ENCODE measurements around the gene CABYR. TPM values are rescaled to one million over a fixed set of nuclear protein-coding genes. Genes with fewer than 3 reads are reported as not detected.
A peak's percentile ranks its signal among the peaks of the same experiment; 100 is the strongest.

The CABYR gene, protein sequence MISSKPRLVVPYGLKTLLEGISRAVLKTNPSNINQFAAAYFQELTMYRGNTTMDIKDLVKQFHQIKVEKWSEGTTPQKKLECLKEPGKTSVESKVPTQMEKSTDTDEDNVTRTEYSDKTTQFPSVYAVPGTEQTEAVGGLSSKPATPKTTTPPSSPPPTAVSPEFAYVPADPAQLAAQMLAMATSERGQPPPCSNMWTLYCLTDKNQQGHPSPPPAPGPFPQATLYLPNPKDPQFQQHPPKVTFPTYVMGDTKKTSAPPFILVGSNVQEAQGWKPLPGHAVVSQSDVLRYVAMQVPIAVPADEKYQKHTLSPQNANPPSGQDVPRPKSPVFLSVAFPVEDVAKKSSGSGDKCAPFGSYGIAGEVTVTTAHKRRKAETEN
- total RNA-seq (2014; rRNA removed; shearing (Covaris generic)) = 9.4 and 12.0 TPM in 2 replicates

DNA sequence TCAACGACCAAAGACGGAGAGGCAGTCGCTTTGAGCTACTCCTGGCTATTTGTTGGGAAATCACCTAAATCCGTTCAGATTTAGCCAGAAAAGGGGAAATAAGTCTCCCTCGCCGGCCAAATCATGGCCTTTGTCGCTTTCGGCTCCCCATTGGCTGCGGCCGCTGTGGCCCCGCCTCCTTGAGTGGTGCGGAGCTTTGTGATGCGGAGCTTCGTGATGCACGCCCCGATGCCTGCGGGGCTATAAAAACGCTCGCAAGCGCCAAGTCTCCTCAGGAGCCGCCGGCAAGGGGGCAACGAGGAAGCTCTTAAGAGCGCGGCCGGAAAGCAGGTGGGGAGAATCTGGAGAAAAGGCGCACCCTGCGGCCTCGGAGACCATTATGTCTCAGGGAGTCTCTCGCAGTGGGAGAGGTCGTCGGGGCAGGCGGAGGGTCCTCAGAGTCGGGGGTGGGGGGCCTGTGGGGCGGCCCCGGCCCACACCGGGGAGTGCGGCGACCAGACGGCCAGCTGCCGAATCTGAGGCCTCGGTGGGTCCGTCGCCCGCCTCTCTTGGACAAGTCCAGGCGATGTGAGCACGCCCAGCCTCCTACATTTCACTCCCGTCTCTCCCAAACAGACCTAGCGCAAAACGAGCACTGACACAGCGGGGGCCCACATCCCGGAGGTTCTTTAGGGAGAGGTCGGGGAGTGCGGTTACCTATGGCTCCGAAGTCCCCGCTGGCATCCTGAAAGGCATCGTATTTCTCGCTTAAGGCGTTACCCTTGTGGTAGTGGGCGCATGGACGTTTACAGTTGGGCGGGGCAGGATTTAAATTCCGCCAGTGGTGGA is at the start of gene CABYR:
CABYR (plus strand) TSS at position 274 of the 828 bp plus-strand sequence. CDS start 4,053 bp downstream, outside the sequence.
- peak; percentile 90 for DNase-seq (ENCODE audit: low read depth)

DNA sequence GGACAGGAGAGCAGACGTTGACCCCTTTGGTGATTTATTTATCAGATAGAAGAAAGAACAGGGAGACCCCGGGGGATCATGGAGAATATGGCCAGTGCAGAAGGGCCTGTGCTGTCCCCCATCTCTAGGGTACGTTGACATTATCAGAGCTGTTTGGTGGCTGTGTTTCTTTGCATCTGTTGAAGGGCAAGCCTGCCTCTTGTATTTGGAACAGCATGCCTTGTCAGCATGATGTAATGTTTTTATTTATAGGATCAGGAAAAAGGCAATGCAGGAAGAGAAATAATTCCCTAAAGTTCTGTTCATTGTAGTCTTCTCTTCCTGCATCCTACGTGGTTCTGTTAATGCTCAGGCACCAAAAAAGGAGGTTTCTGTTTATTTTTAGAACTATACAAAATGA is 49.8 kb upstream of the CABYR start:
- no peak for DNase-seq (ENCODE audit: low read depth)

DNA sequence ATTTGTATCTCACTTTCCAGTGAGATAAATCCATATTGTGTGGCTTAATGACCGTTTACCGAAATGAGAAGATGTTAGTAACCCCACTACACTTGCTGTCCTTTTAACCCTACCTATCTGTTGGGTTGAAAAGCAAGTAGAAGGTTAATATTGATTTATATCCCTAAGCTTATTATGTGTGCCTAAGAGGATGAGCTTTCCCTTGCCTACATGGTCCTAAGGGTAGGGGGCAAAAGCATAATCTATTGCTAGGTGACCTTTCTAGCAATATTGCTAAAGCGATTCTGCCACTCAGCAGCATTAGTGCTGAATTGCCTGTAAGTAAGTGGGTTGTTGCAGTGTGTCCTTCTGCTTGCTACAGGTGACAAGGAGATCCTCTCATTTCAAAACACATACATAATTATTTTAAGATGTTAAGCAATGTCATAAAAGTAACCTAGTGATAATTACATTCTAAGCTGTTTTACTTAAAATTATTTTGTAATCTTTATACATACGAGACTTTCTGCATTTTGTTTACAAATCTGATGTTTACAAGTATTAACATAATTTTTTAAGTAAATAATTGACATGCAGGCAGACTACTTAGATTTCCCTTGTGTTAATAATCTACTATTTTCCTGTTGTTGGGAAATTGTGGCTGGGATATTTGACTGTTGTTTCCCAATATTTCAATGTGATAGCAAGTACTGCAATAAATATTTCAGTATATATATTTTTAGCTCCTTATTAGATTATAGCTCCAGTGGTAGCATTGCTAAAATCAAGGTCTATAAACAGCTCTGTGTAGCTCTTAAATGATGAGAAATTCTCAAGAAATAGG is 49.1 kb upstream of the CABYR start:
- DNase-seq (ENCODE audit: low read depth) = no peak

DNA sequence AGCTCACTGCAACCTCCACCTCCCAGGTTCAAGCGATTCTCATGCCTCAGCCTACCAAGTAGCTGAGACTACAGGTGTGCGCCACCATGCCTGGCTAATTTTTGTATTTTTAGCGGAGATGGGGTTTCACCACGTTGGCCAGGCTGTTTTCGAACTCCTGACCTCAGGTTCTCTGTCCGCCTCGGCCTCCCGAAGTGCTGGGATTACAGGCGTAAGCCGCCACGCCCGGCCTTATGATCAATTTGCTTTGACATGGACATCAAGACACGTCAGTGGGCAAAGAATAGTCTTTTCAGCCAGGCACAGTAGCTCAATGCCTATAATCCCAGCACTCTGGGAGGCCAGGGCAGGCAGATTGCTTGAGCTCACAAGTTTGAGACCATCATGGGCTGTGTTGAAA is 48.0 kb upstream of the CABYR start:
- DNase-seq (ENCODE audit: low read depth) = no peak

DNA sequence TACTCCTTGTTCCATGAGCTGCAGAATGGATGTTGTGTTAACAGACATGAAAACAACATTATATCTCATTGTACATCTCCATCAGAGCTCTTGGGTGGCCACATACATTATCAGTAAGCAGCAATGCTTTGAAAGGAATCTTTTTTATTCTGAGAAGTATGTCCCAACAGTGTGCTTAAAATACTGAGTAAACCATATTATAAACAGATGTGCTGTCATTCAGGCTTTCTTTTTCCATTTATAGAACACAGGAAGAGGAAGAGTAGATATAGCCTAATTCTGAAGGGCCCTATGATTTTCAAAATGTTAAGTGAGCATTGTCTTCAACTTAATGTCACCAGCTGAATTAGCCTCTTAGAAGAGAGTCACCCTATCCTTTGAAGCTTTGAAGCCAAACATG is 44.3 kb upstream of the CABYR start:
- no peak for DNase-seq (ENCODE audit: low read depth)

DNA sequence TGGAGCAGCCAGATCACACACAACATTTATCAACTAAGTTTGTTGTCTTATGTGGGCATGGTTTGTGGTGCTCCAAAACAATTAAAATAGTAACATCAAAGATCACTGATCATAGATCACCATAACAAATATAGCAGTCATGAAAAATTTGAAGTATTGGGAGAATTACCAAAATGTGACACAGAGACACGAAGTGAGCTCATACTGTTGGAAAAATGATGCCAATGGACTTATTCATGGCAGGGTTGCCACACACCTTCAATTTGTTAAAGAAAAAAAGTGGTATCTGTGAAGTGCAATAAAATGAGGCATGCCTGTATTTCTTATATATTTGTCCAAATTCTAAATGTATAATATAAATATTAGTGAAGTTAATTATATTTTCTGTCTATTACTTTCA is 42.9 kb upstream of the CABYR start:
- DNase-seq (ENCODE audit: low read depth) = no peak

DNA sequence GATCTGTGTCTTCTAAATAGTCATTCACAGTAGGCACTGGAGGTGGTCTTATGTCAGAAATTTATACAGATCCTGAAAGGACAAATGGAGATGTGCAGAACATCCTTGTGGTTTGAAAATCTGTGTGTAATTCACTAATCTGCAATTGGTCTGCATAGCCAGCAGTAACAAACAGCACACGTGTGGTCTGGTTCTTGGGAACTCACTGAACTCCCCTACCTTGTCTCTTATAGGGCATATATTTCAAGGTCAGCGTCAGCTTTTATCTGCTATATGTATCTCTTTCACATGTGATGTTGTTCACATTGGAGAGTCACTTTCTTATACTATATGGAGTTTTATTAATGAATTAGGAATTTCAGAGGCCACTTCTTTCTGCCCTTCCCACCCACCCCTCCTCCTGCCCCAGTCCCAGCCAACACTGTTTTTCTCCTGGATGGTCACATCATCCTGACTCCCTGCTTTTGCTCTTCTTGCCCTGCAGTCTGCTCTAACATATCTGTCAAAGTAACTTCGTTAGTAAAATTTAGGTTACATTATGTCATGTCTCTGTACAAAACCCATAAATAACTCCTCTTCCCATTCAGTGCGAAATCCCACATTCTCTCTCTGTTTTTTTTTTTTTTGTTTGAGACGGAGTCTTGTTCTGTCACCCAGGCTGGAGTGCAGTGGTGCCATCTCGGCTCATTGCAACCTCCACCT is 35.4 kb upstream of the CABYR start:
- no peak for DNase-seq (ENCODE audit: low read depth)

DNA sequence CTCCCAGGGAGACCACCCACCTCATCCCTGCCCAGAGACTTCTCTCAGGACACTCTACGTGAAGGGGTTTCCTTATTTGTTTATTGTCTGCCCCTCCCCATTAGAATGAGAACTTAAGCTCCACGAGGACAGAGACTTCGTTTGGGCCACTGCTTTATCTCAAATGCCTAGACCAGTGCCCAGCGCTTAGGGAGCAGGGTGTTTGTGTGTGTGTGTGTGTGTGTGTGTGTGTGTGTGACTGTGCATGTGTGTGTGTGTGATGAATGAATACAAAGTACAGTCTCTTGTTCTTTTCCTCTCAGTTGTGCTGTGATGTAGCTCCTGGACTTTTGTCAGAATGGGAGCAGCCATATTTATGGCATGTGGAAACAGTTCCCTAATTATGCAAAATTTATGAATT is 34.4 kb upstream of the CABYR start:
- no peak for DNase-seq (ENCODE audit: low read depth)

DNA sequence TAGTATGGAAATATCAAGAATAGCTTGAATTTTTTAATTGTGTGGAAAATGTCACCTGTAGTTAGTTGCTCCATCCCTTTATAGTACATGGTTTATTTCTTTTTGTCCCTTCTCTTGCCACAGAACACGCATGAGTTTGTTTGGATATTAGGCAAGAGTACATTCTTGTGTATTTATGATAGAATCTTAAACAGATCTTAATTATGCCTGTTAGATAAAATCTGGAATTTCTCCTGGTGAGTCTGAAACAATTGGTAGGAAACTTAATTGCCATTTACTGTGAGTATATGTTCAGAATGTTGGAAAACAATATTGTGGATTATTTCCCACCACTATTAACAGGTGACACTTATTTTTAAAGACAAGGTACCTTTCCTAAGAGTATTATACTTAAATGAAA is 30.2 kb upstream of the CABYR start:
- no peak for DNase-seq (ENCODE audit: low read depth)

DNA sequence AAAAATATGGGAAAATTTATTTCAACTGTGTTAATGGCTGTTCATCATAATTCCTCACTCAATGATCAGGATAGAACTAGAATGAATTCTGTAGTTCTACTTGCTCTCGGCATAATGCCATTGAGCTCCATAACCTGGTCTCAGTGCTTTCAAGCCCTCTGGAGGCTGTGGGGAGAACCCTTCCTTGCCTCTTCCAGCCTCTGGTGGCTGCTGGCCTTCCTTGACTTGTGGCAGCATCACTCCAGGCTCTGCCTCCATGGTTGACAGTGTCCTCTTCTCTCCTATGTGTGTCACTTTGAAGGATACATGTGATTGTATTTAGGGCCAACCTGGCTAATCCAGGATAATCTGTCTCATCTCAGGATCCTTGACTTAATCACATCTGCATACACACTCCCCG is 26.9 kb upstream of the CABYR start:
- DNase-seq (ENCODE audit: low read depth) = peak; percentile 8

DNA sequence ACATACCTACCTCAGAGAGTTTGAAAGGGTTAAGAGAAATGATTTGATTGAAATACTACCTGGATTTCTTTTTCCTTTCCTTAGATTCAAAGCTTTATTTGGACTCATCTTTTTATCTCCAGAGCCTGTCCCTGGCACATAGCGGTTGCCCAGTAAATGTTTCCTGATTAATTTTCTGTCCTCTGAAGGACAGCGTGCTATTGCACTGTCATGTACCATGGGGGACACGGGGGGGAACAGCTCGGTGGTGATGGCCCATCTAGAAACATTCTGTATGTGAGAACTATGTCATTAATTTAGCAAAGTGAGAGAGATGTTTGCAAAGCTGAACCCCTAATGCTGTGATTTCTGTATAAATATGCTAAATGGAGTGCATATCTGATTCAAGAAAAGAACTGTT is 26.4 kb upstream of the CABYR start:
- DNase-seq (ENCODE audit: low read depth) = no peak

DNA sequence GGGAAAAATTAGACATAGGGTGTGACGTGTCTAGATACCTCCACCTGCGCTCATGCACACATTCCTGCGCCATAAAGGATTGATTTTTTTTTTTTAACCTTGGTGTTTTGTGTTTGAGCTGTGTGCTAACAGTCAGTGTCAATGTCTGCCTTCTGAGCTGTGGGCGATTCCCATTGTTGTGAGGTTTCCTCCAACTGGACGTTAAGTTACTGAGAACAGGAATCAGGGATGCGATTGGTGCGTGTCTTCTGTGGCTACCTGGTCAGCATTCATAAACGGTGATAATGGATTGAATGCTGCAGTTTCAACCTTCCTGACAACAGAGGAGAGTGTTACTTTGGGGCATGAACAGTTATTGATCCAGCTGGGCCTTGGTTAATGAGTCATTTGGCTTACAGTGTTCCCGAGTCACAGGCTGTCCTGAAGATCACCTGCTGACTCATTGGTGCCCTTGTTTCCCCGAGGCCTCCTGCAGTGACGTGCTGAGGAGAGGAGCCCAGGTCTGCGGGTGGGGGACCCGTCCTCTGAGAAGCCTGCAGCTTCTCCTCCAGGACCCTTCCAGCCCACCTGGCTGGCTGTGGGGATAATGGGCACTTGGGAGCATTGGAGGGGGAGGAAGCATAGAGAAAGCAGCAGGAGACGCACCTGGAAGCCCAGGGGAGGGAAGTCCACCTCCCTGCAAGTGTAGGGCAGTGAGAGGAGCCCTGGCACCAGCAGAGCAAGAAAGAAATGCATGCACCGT is 25.8 kb upstream of the CABYR start:
- DNase-seq (ENCODE audit: low read depth) = peak; percentile 79

DNA sequence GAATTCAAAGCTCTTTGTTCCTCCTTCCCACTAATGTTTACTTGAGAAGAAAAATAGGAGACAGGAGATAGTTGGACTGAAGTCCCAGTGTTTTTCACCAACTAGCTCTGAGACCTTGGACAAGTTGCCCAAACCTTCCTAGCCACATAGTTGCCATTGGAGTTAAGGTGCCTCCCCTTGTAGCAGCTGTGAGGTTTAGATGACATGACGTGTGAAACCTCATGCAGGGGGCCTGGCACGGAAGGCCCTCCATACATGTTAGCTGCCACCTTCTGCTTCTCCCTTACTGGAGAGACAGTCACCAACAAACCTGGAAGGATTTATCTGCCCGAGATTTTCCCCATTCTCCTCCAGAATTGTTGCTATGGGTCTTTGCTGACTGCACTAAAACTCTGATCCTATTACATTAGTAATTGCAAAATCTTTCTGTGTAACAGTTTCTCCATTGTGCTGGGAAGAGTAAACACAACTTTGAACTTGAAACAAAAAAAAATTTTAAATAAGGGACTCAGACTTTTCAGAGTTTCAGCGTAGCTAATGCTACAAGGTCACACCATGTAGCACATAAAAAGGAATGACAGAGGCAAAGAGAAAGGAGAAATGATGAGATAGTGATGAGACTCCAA is 23.8 kb upstream of the CABYR start:
- DNase-seq (ENCODE audit: low read depth) = no peak

DNA sequence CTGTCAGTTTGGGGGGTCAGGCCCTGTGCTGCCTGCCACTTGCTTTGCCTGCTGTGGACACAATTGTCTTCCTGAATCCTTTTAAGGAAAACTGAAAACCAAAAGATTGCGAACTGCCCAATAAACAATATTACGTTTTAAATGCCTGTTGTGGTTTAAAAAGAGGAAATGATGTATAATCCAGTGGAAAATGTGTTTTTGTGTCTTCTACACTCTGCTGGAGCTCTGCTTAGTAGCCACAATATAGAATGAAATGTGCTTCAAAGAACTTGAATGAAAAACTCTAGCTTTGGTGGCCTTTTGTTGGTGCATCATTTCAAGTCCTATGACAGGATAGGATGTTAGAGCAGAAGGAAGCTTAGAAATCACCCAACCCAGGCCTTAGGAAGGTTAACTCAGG is 23.2 kb upstream of the CABYR start:
- DNase-seq (ENCODE audit: low read depth) = no peak

DNA sequence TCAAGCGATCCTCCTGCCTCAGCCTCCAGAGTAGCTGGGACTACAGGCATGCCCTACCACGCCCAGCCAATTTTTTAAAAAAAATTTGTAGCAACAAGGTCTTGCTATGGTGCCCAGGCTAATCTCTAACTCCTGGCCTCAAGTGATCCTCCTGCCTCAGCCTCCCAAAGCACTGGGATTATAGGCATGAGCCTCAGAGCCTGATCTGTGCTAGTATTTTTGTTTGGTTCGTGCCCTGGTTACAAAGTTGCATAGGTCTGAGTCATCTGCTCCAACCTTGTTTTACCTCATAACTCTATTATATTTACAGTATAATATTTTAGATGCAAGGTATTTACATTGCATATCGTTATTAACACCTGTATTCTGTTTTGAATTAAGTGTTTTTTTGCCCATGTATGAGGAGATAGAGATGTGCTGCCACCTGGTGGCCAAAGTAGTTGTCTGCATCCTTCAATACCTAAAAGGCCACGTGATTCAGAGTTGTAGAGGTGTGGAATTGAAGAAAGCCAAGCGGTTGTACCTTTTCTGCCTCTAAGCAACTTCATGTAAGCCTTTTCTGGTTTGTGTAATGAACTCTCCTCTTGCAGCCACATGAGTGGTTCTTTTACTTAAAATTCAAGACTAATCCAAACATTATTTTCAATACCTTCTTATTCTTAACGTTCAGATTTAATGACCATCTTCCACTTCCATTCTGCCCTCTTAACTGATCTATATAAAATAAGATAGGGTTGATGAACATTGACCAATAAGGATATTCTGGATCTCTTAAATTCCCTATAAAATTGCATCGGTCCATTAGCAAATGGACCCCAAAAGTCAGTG is 19.9 kb upstream of the CABYR start:
- peak; percentile 71 for DNase-seq (ENCODE audit: low read depth)

DNA sequence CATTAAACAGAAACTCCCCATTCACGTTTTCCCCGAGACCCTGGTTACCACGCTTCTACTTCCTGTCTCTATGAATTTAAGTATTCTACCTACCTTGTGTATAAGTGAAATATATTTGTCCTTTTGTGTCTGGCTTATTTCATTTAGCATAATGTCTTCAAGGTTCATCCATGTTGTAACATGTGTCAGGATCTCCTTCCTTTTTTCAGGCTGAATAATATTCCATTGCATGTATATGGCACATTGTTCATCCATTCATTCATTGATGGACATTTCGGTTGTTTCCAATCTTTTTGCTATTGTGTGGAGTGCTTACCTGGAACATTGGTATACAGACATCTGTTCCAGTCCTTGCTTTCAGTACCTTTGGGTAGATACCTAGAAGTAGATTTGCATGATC is 18.2 kb upstream of the CABYR start:
- DNase-seq (ENCODE audit: low read depth) = no peak

DNA sequence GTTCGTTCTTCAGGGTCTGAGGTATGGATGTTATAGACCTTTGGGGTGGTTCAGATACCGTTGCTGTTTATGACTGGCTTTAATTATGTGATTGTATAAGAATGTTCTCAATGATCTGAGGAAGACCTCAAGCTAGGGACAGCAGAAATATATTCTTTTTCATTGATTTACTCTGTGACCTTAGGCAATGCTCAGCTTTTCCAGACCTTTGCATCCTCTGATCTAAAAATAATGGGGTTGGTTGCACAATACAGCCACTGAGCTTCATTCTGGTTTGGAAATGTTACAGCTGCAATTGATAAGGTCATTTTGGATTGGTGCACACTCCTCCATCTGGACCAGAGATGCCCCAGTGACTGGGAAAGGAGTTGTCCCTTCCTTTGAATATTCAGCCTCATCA is 17.2 kb upstream of the CABYR start:
- no peak for DNase-seq (ENCODE audit: low read depth)

DNA sequence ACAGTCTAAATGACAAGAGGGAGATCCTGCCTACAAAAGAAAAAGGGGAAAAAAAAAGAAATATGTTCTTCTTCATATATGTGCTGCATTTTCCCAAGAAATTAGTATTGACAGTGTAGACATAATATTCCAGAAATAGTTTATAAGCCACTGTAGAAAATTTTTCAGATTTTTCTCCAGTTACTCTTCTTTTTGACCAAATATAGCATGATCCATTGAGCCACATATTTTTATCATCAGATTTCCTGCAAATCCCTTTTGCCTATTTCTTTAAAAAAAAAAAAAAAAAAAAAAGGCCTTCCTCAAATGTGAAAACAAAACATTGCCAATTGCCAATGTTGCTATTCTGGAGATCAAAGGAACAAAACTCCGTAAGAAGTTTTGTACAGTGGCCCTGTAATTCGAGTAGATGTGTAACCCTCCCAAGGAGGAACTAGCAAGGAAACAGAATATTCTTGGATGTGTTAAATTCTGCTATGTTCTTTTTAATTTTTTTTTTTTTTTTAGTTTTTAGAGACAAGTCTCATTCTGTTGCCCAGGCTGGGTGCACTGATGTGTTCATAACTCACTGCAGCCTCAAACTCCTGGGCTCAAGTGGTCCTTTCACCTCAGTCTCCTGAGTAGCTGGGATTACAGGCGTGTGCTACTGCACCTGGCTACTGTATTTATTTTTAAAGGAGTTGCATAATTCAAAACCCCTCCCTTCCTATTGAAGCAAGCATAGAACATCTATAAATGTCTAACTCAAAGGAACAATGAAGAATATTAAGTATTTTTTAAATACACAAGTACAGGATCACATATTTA is 12.5 kb upstream of the CABYR start:
- no peak for DNase-seq (ENCODE audit: low read depth)

DNA sequence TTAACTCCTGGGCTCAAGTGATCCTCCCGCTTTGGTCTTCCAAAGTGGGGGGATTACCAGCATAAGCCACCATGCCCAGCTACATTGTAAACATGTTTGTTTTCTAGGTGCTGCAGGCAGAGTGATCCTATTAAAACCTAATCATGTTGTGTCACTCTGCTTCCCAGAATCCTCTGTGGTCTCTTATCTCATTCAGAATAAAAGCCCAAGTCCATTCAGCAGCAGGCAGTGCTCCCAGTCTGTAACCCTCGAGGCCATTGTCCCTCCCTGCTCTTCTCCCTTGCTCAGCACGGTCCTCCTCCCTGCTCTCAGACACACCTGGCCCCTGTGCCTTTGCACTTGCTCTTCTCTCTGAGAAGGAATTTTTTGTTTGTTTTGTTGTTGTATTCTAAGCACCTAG is 11.1 kb upstream of the CABYR start:
- DNase-seq (ENCODE audit: low read depth) = no peak

Measured in M059J (cell line).